SK-N-SH treated with all-trans-retinoic acid at 6 μM for 48 hours (cell line): ENCODE results near the gene RP2.

ENCODE experiments used
- CSDC2 ChIP-seq: fragments of 250-450 bp; sonication (Bioruptor Pico); IDR thresholded peaks from 2 replicates; pipeline ENCODE4 v1.5.0; 2020; ENCODE audit warnings: mild to moderate bottlenecking, moderate library complexity
- GLIS3 ChIP-seq: fragments of 250-450 bp; sonication (Bioruptor Pico); IDR thresholded peaks from 2 replicates; pipeline ENCODE4 v1.5.0; 2020; ENCODE audit warnings: mild to moderate bottlenecking, moderate library complexity
- ISL1 ChIP-seq: fragments of 250-450 bp; sonication (Bioruptor Pico); IDR thresholded peaks from 2 replicates; pipeline ENCODE4 v2.1.2; 2022; ENCODE audit warnings: mild to moderate bottlenecking, moderate library complexity
- PATZ1 ChIP-seq: fragments of 250-450 bp; sonication (Bioruptor Pico); IDR thresholded peaks from 2 replicates; pipeline ENCODE4 v1.8.0; 2020; ENCODE audit warnings: mild to moderate bottlenecking, moderate library complexity, borderline replicate concordance
- POU6F1 ChIP-seq: fragments of 250-450 bp; sonication (Bioruptor Pico); IDR thresholded peaks from 2 replicates; pipeline ENCODE4 v1.8.0; 2021; ENCODE audit warnings: low read depth, mild to moderate bottlenecking, moderate library complexity, borderline replicate concordance
- PPARA ChIP-seq: fragments of 250-450 bp; sonication (Bioruptor Pico); IDR thresholded peaks from 2 replicates; pipeline ENCODE4 v1.5.0; 2020; ENCODE audit warnings: mild to moderate bottlenecking, borderline replicate concordance
- ZC3H10 ChIP-seq: fragments of 250-450 bp; sonication (Bioruptor Pico); IDR thresholded peaks from 2 replicates; pipeline ENCODE4 v1.5.1; 2021; ENCODE audit warnings: mild to moderate bottlenecking, moderate library complexity
- ZFP3 ChIP-seq: fragments of 250-450 bp; sonication (Bioruptor Pico); IDR thresholded peaks from 2 replicates; pipeline ENCODE4 v1.5.0; 2020; ENCODE audit warnings: mild to moderate bottlenecking, moderate library complexity
- ZFP30 ChIP-seq: fragments of 450-650 bp; formaldehyde crosslinking; IDR thresholded peaks from 2 replicates; pipeline ENCODE4 v1.5.0; 2022; ENCODE audit warnings: mild to moderate bottlenecking, moderate library complexity

GRCh38 chrX:46904626-46905025 lies 67.8 kb downstream of the RP2 start:
- no peak for TF ChIP-seq CSDC2 (CRISPR knock-in tag)
- TF ChIP-seq POU6F1, result no peak
- no peak for TF ChIP-seq PPARA (CRISPR knock-in tag)
- no peak for TF ChIP-seq ISL1 (CRISPR knock-in tag)
- no peak for TF ChIP-seq ZFP30 (CRISPR knock-in tag)
- TF ChIP-seq GLIS3 (CRISPR knock-in tag), result no peak
- no peak for TF ChIP-seq PATZ1 (CRISPR knock-in tag)
- no peak for TF ChIP-seq ZC3H10 (CRISPR knock-in tag)
- TF ChIP-seq ZFP3, result no peak
